Fibroblast of skin of right biceps (primary cell): ENCODE measurements around the gene NEUROG1.

Source experiments
- DNase-seq: peaks from one replicate; pipeline ENCODE4 v3.0.0-alpha.2; 2013

Gene NEUROG1

DNA sequence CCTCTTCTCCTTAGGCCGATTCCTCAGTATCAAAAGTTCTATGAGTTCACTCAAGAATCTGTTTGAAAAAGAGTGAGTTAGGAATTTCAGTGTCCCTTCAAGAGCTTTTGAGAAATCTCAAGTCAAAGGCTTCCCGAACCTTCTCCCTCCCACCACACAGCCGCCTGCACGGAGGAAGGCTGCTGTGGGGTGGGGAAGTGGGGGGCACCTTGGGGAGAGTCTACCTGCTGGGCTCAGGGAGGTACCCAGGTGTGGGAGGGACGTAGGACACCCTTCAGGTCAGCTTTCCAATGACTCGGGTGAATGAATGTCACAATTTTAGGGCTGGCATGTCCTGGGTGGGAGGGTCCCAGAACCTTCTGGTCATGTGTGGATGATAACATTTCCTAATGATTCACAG is 25.5 kb upstream of the NEUROG1 start:
- DNase-seq = no peak

DNA sequence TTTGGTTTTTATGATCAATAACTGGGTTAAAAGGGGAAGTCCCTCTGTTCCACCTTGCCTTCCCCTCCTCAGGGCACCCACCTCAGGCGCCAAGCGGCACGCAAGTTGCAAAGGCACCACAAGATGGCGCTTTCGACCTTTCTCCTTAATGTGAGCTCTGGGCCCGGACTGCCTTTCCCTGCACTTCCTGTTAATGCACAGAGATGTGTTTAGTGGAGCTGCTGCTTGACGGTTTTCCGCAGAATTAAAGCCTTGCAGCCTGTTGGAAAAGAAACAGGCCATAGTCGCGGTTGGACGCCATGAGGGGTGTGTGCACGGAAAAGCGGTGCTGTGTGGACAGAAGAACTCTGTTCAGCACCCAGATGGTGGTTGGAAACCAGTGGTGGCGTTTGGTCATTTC is 25.1 kb upstream of the NEUROG1 start:
- peak; percentile 77 for DNase-seq

DNA sequence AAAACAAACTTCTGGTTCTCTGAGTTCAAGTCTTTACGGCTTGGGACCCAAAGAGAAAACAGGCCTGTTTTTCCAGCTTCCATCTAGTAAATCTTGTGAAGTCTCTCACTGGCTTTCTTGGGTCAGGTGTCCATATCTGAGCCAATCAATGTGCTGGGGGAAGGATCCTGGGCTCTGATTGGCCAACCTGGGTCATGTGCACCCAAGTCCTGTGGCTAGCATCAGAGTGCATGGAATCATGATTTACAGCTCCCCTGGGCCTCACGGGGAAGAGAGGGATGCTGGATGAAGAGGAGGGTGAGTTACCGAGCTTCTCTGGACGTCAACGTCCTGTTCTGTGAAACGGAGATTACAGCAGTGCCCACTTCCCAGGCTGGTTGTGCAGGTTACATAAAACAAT is 23.6 kb upstream of the NEUROG1 start:
- peak; percentile 40 for DNase-seq

DNA sequence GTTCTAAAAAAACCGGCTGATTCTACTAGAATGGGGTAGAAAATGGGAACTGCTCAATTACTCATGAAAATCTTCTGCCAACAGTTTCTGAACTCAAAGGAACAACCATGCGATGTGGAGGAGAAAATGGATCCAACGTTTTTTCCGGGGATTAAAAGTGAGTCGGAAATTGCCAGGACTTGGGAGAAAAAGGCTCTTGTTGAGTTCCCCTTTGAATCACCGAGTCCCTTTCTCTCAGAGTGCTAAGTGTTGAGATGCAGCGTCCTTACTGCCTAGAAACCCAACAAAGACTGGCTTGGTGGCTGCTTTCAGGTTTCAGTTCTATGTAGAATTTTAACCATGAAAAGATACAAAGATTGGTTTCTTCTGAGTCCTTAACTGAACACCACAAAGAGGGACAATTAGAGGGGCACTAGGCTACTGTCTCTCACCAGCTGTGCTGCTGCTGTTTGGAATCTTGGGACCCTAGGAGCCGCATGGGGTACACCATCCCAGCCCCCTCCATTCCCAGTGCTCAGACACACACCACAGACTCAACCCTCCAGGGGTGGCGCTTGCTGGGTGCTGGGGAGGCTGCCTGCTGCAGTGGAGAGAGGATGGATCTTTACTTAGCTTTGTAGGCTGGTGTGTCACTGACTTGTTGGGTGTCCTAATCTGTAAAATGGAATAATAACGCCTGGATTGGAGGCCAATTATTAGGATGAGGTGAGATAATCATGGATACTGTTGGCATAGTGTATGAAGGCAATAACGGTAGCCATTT is 21.5 kb upstream of the NEUROG1 start:
- DNase-seq = no peak

DNA sequence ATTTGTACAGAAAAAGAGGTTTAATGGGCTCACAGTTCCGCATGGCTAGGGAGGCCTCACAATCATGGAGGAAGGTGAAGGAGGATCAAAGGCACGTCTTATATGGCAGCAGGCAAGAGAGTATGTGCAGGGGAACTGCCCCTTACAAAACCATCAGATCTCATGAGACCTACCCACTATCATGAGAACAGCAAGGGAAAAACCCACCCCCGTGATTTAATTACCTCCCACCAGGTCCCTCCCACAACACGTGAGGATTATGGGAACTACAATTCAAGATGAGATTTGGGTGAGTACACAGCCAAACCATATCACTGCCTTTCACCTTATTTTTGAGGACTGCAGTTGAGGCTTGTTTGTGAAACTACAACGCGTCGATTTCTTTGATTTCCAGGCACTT is 20.9 kb upstream of the NEUROG1 start:
- no peak for DNase-seq

DNA sequence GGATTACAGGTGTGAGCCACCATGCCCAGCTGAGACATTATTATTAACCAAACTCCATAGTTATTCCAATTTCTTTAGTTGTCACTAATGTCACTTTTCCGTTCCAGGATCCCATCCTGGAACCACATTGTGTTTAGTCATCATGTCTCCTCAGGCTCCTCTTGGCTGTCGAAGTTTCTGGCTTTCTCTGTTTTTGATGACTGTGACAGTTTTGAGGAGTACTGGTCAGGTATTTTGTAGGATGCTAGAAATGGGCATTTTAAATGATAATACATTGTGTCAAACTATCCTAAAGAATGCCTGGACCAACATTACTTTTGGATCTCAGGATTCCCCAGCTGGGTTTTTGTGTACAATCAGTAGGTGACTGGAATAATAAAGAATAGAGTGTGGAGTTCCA is 19.8 kb upstream of the NEUROG1 start:
- no peak for DNase-seq

DNA sequence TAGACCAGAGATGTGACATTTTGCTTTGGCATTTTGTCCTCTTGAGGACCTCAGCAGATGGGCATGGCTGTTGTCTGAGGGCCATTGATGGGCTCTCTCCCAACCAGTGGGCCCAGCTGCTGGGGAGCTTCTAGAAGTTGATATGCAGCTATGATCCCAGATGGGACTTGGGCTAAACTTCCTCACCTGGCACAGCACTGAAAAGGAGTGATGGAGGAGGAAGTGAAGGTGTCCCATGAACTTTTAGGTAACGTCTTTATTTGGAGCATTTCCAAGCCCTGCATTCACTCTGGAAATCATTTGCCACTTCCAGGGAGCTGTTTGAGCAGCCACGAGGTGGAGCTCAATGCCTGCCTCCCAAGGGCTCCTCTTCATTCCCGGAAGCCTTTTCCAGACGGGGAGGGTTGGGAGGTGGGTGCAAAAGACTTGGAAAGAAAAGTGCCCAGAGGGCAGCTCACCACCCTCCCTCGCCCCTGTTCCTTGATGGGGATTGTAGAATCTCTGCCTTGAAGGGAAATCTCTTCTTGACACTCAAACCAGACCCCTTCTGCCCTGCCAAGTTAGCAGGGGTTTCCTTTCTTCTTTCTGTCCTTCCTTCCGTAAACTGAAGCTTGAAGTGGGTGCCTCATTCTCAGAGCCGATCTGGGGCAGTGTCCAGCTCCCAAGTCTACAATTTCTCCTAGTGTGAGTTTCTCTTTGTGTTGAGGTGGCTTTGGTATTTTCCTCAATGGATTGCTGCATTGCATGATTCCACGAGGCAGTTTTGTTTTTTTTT is 18.1 kb upstream of the NEUROG1 start:
- no peak for DNase-seq

DNA sequence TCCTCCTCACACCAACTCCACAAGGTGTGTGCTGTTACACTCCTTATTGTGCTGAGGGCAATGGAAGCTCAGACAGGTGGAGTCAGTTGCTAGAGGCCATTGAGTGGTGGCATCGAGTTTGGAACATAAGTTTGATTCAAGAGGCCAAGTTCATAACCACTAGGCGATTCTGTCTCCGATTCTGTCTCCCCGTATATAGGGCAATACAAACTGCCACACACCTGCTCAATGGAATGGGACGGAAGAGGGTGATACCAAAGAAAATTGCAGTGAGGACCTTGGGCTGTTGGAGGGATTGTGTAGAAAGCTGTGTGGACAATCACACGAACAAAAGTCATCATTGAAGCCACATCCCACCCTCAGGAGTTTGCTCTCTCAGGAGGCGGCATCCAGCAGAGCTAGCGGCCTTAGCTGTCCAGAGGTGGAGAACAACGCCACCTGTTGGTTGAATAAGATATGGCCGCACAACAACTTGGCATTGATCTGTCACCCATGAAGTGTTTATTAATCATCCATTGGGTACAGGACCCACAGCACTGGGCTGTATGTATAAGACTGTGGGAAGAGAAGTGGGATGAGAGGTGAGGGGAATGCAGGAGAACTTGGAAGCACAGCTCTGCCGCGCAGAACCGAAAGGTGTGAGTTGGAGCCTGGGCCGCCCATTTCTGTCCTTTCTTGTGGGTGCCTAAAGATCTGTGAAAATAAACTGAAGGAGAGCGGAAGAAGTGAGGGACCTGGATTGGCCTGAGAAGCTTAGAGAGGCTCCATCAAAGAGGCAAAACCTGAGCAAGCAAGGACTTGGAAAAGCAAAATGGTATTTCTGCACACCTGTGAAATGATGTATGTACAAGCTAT is 16.1 kb upstream of the NEUROG1 start:
- DNase-seq = peak; percentile 62

DNA sequence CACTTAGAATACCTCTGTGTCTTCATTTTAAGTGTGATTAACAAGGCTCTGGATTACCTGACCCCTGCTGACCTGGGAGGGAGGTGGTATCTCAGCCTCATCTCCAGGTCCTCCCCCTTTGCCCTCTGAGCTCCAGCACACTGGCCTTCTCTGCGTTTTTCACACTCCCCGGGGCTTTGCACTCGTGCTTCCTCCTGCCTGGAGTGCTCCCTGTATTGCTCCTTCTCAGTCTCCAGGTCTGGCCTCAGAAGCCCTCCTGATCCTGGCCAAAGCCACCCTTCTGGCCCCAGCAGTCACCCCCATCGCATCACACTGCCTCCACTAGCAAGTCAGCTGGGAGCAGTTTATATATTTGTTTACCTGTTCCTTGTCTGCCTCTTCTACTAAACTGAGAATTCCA is 13.6 kb upstream of the NEUROG1 start:
- no peak for DNase-seq

DNA sequence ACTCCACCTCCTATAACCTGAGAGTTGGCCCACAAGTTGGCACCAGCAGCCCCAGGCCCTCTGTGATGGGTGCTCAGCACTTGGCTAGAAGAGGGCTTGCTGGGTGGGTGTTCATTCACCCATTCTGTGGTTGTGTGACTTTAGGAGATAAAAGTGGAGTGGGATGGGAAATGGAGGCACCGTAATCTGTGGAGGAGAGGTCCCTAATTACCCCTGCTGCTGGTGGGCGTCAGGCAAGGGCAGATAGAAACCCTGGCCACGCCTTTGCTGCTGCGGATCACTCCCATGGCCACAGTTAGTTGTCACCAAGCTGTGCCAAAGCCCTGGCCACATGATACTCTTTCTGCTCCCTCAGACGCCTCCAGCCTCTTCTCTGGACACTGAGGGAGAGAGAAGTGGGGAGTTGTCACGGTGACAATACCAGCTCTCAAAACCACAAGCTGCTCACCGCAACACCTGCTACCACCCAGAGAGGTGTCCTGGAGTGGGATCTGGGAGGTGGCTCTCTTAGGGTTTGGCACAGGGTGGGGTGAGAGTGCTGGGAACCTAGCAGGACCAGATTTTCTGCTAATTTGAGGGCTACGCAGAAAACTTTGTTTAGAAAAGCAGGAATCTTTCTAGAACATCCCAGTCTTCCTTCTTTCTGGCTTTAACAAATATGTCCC is 12.0 kb upstream of the NEUROG1 start:
- DNase-seq = no peak

DNA sequence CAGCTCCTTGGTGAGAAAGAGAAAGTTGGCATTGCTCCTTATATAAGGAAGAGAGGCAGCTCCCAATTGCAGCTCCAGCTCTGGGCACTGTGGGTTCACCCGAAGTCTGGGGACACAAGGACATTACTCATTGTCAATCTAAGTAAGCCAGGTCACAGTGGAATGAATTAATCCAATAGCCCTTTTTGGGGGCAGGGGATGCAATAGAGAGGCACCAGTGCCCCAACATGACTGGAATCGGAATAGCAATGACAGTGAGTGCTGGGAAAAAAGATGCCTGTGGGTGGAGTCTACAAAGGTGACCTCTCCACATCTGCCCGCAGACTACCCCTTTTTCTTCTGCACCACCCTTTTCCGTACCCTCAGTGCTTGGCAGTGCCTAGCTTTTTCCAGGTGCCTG is 11.1 kb upstream of the NEUROG1 start:
- DNase-seq = no peak

DNA sequence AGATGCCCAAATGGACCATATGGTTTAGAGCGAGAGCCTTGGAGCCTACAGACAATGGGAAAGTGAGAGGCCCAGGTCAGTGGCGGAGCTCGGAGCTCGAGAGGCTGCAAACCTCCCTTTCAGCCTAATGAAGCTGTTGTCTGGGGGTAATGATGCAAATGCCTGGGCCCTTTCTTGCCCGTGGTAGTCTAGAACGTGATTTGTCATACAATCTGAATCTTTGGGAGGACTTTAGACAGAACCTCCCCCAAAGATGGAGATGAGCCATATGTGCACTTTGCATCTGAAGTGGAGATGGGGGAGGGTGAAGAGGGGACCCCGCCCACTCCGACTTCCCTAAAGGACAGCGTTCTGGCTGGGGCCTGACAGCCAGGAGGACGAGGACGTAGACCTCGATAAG is 10.3 kb upstream of the NEUROG1 start:
- no peak for DNase-seq

DNA sequence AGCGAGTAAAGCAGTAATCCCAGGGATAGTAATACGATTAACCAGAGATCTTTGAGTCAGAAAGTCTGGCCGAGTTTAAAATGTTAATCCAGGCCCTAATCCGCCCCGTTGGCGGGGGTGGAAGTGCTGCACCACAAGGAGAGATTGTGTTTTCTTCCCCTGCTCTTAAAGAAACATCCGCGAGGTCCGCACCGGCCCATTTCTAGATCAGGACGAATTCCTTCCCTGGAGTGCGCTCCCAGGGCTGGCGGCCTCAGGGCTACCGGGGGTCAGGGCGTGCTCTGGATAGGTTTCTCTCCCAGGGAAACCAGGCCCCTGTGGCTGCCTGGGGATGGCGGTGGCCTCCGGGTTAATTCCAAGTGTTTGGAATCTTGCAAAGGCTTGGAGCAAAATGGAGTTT is 9.3 kb upstream of the NEUROG1 start:
- DNase-seq = no peak

DNA sequence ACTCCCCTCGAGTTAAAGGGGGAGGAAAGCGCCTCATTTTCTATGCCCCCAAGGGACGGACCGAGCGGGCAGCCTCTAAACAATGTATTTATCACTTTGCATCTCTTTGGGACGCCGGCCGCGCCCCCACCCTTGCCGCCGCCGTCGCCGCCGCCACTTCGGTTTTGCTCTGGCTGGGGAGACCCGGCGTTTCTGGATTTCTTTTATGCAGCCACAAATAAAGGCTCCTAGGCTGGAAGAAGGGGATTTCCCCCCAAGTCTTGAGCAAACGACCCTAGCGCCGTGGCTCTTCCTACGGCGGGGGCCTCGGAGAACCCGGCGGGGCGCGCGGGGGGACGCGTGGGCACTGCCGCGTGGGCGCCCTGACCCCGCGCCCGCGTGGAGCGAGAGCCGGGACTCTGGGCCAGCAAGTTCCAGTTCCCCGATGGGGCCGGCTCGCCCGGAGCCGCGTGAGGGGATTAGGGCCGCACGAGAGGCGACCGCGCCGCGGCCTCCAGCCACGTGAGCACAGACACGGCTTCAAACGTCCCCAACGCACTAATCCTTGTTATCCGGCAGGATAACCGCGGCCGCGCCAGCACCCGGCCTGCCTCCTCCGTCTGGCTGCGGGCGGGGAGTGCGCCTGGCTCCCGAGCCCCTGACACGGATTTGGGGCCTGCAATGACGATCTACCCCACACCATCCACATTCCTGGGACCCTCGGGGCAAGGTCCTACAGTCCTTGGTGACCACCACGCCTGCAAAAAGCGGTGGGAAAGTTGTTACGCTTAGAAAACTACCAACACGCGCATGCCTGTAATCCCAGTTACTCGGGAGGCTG is 7.9 kb upstream of the NEUROG1 start:
- DNase-seq = no peak

DNA sequence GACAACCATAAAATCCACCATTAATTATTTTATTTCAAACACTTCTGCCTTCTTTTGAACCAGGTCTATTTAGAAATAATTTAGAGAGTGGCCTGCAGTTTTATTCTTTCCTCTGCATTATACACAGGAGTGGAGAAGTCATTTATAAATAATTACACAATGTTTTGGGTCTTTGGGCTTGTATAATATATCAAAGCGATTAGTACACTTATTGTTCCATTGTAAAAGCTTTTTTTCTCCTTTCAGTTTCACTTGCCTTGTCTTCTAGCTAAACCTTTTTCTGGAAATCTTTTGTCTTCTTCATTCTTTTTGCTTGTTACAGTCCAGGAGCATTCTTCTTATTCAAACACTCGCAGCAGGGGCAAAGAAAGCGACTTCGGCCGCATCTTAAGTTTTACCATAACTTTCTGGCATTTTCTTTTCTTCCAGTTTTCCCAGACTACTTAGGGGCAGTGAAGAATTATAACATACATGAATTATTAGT is 7.3 kb upstream of the NEUROG1 start:
- DNase-seq = no peak

DNA sequence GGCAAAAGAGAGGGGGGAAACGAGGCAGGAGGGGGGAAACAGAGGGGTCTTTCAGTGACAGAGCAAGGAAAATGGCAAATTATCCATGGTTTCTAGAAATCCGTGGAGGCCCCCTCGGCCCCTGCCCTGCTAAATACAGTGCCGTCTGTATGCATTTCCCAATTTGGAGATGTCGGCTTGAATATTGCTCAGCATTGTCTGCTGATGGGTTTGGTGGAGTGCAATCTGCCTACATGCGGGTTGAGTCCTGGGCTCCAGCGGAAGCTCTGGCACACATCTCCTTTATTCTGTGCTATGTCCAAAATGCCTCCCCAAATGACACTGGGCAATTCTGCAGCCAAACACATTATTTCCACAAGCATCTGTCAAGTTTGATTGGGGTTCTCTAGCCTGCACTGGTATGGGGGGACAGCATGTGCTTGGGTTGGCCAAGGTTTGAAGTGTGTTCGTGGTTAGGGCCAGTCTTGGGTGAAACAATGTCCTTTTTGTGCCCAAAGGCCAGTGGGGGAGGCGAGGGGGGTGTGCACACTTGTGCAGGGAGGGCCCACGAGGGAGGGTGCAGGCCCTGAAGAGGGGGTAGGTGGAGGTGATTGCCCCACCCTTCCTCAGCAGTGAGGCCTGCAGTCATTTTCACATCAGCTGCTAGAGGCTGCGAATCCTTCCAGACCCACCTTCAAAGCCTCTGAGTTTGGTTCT is 6.2 kb upstream of the NEUROG1 start:
- DNase-seq = no peak

DNA sequence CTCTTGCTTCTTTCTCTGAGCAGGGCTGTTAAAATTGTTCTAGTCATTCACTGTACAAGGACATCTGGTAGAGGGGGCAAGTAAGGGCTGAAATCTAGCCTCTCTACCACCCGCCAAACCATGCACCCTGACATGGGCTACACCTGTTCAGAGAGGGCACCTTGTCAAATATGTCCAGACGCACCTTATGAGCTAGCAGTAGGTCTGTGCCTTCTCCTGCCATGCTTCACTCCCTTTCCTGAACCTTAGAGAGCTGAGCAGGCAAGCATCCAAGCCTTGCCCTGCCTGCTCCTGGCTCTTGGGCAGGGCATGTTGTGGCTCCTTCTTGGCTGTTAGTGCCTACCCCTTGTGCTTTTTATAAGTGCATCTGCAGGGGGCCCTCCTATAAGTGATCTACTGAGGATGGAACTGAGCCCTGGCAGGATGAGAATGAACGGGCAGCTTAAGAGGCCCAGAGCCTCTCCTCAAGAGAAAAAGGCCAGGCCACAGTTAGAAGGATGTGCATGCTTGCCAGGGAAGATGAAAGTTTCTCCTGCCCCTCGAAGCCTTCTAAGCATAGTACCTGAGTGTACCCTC is 3.8 kb upstream of the NEUROG1 start:
- no peak for DNase-seq

DNA sequence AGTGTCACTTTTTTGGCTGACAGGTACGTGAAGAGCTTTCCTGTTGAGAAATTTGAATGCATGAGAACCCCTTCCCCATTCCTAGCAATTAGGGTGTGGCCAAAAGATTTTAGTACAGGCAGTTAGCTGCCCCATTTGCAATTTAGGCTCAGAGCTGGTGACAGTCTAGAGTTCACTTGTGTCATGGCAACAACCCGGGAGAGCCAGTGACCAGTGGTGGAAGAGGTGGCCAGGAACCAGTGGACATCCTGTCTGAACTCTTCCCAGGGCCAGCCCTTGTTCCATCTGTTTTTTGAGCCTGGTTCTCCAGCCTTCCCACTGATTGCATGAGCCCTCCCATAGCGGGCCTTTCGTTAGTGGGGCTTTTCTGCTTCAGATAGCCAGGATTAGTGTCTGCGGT is 2.5 kb upstream of the NEUROG1 start:
- no peak for DNase-seq

DNA sequence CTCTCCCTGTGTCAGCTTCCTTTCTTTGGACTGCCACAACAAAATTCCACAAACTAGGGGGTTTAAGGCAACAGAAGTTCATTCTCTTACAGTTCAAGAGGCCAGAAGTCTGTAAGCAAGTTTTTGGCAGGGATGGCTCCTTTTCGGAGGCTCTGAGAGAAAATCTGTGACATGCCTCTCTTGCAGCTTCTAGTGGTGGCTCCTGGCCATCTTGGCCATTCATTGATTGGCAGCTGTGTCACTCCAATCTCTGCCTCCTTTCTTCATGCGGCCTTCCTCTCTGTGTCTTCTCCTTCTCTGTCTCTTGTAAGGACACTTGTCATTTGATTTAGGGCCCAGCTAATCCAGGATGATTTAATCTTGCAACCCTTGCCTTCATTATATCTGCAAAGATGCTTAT is 2.0 kb upstream of the NEUROG1 start:
- DNase-seq = no peak

DNA sequence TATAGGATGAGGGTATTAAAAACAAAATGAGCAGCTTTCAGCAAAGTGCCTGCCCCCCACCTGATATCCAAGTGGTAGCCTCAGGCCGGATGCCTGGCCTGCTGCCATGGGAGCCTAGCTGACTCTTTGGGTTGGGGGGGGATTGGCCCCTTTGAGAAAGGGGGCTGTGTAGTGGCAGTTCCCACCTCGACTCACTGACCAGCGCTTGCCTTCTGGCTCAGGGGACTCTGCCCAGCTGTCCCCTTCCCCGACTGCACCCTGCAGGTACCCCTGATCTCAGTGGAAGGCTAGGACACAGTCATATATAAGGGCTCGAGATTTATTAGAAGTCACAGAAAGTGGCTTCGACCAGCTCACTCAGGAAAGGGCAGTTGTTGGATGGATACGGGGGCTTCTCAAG is 1.5 kb upstream of the NEUROG1 start:
- DNase-seq = no peak

DNA sequence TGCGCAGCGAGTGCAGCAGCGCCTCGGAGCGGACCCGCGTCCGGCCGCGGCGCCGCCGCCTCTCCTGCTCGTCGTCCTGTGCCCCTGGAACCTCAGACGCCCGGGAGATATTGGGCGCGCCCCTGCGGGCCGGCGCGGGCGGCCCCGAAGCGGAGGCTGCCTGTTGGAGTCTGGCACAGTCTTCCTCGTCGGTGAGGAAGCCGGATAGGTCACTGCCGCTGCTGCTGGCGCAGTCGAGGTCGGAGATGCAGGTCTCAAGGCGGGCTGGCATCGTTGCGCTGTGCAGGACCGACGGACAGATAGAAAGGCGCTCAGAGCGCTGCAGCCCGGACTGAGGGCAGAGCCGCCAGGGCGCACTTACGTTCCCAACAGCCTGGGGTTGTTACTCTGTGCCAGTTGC is 344 bp downstream of the NEUROG1 start:
- no peak for DNase-seq
